AG04449 (cell line): Measurements from ENCODE around the gene ING4.

Experiments
- CTCF ChIA-PET: fragments of 350-600 bp; formaldehyde crosslinking; extraction: SDS; loops from one replicate; lab custom pipeline; 2021; ENCODE audit warnings: antibody characterized with exemption; lab: Yijun Ruan, JAX
- POLR2A ChIA-PET: fragments of 400-600, 350-600 bp; formaldehyde crosslinking; extraction: SDS; loops from one replicate; lab custom pipeline; 2020; ENCODE audit warnings: antibody characterized with exemption, inconsistent platforms; lab: Yijun Ruan, JAX
- DNase-seq: peaks from one replicate; pipeline ENCODE4 v3.0.0-alpha.2; 2010; ENCODE audit warnings: low read depth, low spot score
- H3K4me3 ChIP-seq: 2 replicates; pipeline ENCODE4 v1.5.1; 2011; ENCODE audit warnings: low read depth, mild to moderate bottlenecking, control low read depth, low read length
- CTCF ChIP-seq: IDR thresholded peaks from one replicate; pipeline ENCODE4 v1.5.1; 2011; ENCODE audit warnings: mild to moderate bottlenecking, moderate library complexity, low read length, control low read depth, inconsistent platforms; ENCODE audit not compliant: insufficient read depth; ENCODE audit errors: missing control alignments

The ING4 gene

GRCh38 chr12:6653342-6653741, 9.6 kb downstream of the ING4 start:
- POLR2A ChIA-PET = no interaction called here
- no peak for TF ChIP-seq CTCF
- DNase-seq = no peak
- CTCF ChIA-PET = interaction anchor here (1.5 kb wide), 1 partner anchor 33 kb away, joined by 4 read pairs; no protein-coding TSS in a partner anchor
- H3K4me3 ChIP-seq = no peak overlapping the region

GRCh38 chr12:6652391-6652790, 10.5 kb downstream of the ING4 start:
- no peak for DNase-seq
- CTCF ChIA-PET = no interaction called here

GRCh38 chr12:6650832-6651231, 12.1 kb downstream of the ING4 start:
- ChIA-PET CTCF (no interaction called here), POLR2A (no interaction called here)
- DNase-seq = no peak
- no peak for TF ChIP-seq CTCF
- H3K4me3 ChIP-seq = no peak overlapping the region

More at GRCh38 chr12:6652391-6652790, 10.5 kb downstream of the ING4 start:
- TF ChIP-seq CTCF = no peak
- H3K4me3 ChIP-seq = no peak overlapping the region
- POLR2A ChIA-PET = no interaction called here

- ChIA-PET POLR2A (interaction anchor here (0.5 kb wide), 1 partner anchor 71 kb away, joined by 4 read pairs; no protein-coding TSS in a partner anchor), CTCF (interaction anchor here (3.6 kb wide), 1 partner anchor 27 kb away, joined by 24 read pairs; no protein-coding TSS in a partner anchor)
- DNase-seq = no peak
- no peak for TF ChIP-seq CTCF
- peak within 1 kb of the TSS; percentile 37 for H3K4me3 ChIP-seq
These were observed 15.8 kb downstream of the ING4 start, which contains the start of gene ACRBP for GRCh38 chr12:6647083-6647604. ACRBP (minus strand) TSS chr12:6647432; CDS start chr12:6647366, 66 bp downstream.

- H3K4me3 ChIP-seq = peak overlapping the region; percentile 37; the same call in 1 of the 2 replicates
- POLR2A ChIA-PET = interaction anchor here (0.5 kb wide), 1 partner anchor 71 kb away, joined by 4 read pairs; no protein-coding TSS in a partner anchor
- CTCF ChIA-PET = interaction anchor here (3.6 kb wide), 1 partner anchor 26 kb away, joined by 24 read pairs; no protein-coding TSS in a partner anchor
These were observed 16.4 kb downstream of the ING4 start for GRCh38 chr12:6646276-6647082.

More at GRCh38 chr12:6646276-6647082, 16.4 kb downstream of the ING4 start:
- no peak for DNase-seq
- TF ChIP-seq CTCF = no peak
